ENCODE measurements around the gene MRPS6.

DNA sequence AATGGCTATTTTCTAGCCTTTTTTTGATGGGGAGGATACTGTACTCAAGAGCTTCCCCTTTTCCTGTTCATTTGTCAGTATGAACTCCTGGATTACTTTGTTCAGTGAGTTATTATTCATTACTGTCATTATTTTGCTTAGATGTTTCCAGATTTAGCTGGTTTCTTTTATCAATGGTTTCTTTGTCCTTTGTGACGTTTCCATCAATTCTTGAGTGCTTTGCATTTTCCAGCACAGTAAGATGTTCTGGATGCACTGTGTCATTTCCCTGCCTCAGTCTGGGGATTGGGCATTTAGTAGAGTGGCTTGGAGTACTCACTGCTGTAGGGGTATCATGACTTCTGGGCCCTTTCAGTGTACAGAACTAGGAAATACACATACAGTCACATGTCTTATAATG, 34.2 kb downstream of the MRPS6 start:
- TF ChIP-seq CTCF (IDR thresholded peaks at IDR 0.05): no peak
- TF ChIP-seq POLR2A (IDR thresholded peaks at IDR 0.05): no peak
